A549 (cell line): Measurements from ENCODE around the gene UGT1A3. TPM values are rescaled to one million over a fixed set of nuclear protein-coding genes. Genes with fewer than 3 reads are reported as not detected.

Experiments used
- ATAC-seq, 2 experiments: fragments of 200-7000 bp in 1 of 2; fragments of >200 bp in 1 of 2; cut with Nextera tagmentation in 1 of 2; cut with Tn5 transposase in 1 of 2; 3 replicates each; pipeline versions ENCODE4 v1.8.0 to v1.9.1; 2018 to 2020; ENCODE audit warnings: mild to moderate bottlenecking in 1 of 2, moderate library complexity in 1 of 2
- CTCF ChIA-PET: fragments of 300-600 bp; sonication (Branson Sonifier 250); formaldehyde crosslinking; extraction: SDS; loops from one replicate; lab custom pipeline; 2021; ENCODE audit warnings: antibody characterized with exemption, inconsistent platforms; lab: Yijun Ruan, JAX
- POLR2A ChIA-PET: fragments of 350-600 bp; formaldehyde crosslinking; extraction: SDS; loops from one replicate; lab custom pipeline; 2021; ENCODE audit warnings: antibody characterized with exemption, inconsistent platforms; lab: Yijun Ruan, JAX
- DNase-seq, 2 experiments: peaks; one replicate each; pipeline versions ENCODE4 v3.0.0 to v3.0.0-alpha.2; 2011 to 2016; ENCODE audit warnings: low read depth in 1 of 2, low spot score in 1 of 2
- FAIRE-seq: peaks from 2 replicates; lab custom pipeline; 2011; peaks lifted over from hg19 to GRCh38; lab: Jason Lieb, UNC
- H3K27ac ChIP-seq, 2 experiments: fragments of >200 bp; sonication (Bioruptor Twin); formaldehyde crosslinking; 3 replicates each; pipeline ENCODE4 v1.5.1; 2016 to 2017
- H3K4me1 ChIP-seq: fragments of >200 bp; sonication (Bioruptor Twin); formaldehyde crosslinking; 3 replicates; pipeline ENCODE4 v1.6.1; 2016
- H3K4me2 ChIP-seq: fragments of >200 bp; sonication (Bioruptor Twin); formaldehyde crosslinking; 3 replicates; pipeline ENCODE4 v1.6.1; 2016
- H3K4me3 ChIP-seq: fragments of >200 bp; sonication (Bioruptor Twin); formaldehyde crosslinking; 3 replicates; pipeline ENCODE4 v1.5.1; 2016
- H3K9me3 ChIP-seq: fragments of >200 bp; sonication (Bioruptor Twin); formaldehyde crosslinking; 3 replicates; pipeline ENCODE4 v1.6.1; 2016
- CHD2 ChIP-seq: fragments of 150-350 bp; IDR thresholded peaks from 2 replicates; pipeline ENCODE4 v1.6.1; 2014; ENCODE audit warnings: low read length; ENCODE audit not compliant: partially characterized antibody
- EHMT2 ChIP-seq: fragments of 200-600 bp; sonication (generic); IDR thresholded peaks from 2 replicates; pipeline ENCODE4 v1.6.1; 2016; ENCODE audit warnings: antibody characterized with exemption, low read depth, mild to moderate bottlenecking, moderate library complexity
- EP300 ChIP-seq, 2 experiments: fragments of >200 bp; sonication (Bioruptor Twin); formaldehyde crosslinking; IDR thresholded peaks; 2 replicates in 1 of 2; 3 replicates in 1 of 2; pipeline ENCODE4 v1.6.1; 2016 to 2017
- ESRRA ChIP-seq: fragments of 150-350 bp; IDR thresholded peaks from 2 replicates; pipeline ENCODE4 v1.6.1; 2014; ENCODE audit warnings: mild to moderate bottlenecking, low read length, borderline replicate concordance
- FOSB ChIP-seq: fragments of 250-450 bp; sonication (Bioruptor Pico); IDR thresholded peaks from 2 replicates; pipeline ENCODE4 v1.5.0; 2020; ENCODE audit warnings: mild to moderate bottlenecking, moderate library complexity
- HEYL ChIP-seq: fragments of 250-450 bp; sonication (Bioruptor Pico); IDR thresholded peaks from 2 replicates; pipeline ENCODE4 v1.8.0; 2021; ENCODE audit warnings: mild to moderate bottlenecking, moderate library complexity
- KDM5A ChIP-seq: fragments of 200-600 bp; sonication (generic); IDR thresholded peaks from 2 replicates; pipeline ENCODE4 v1.6.1; 2016; ENCODE audit warnings: antibody characterized with exemption, mild to moderate bottlenecking
- PHF8 ChIP-seq: fragments of 200-600 bp; sonication (generic); IDR thresholded peaks from 2 replicates; pipeline ENCODE4 v1.6.1; 2016; ENCODE audit warnings: low read depth, mild to moderate bottlenecking, antibody characterized with exemption, moderate library complexity, borderline replicate concordance
- POLR2AphosphoS2 ChIP-seq: conservative IDR thresholded peaks from 2 replicates; pipeline ENCODE4 v1.6.1; 2012; ENCODE audit warnings: low read length, improper control_type of control experiment, inconsistent platforms
- RARB ChIP-seq: fragments of 250-450 bp; sonication (Bioruptor Pico); IDR thresholded peaks from 2 replicates; pipeline ENCODE4 v1.8.0; 2021; ENCODE audit warnings: mild to moderate bottlenecking, moderate library complexity
- RNF2 ChIP-seq: fragments of 200-600 bp; sonication (generic); IDR thresholded peaks from 2 replicates; pipeline ENCODE4 v1.6.1; 2016; ENCODE audit warnings: low read depth, mild to moderate bottlenecking, antibody characterized with exemption, moderate library complexity, borderline replicate concordance
- WGBS: methylation state at CpG from one replicate; pipeline ENCODE4 v1.1.6; 2017; ENCODE audit errors: missing lambda C conversion rate; 5-methylcytosine and 5-hydroxymethylcytosine counted together
- polyA plus RNA-seq, 4 experiments: library from polyadenylated mRNA; depleted of rRNA in 3 of 4; stranded (reverse); fragments of >200 nt; fragmentation: RNase III in 1 of 4; extraction: RNeasy Plus Mini Kit Qiagen cat#74134 plus additional on column Dnase treatment in 1 of 4; gene quantifications; 2 replicates in 3 of 4; 3 replicates in 1 of 4; pipeline ENCODE4 v1.2.3, GENCODE V29; 2011 to 2017
- TF ChIP-seq, protein P1 (sequence below): fragments of 250-450 bp; sonication (Bioruptor Pico); IDR thresholded peaks from 2 replicates; pipeline ENCODE4 v1.5.0; 2020; ENCODE audit warnings: low read depth, mild to moderate bottlenecking, moderate library complexity
- TF ChIP-seq, protein P2 (sequence below): IDR thresholded peaks from 2 replicates; pipeline ENCODE4 v1.6.1; 2012
- TF ChIP-seq, protein P3 (sequence below): fragments of >200 bp; sonication (Bioruptor Twin); formaldehyde crosslinking; IDR thresholded peaks from 3 replicates; pipeline ENCODE4 v1.5.1; 2016
- TF ChIP-seq, protein P4 (sequence below): fragments of 150-350 bp; IDR thresholded peaks from 2 replicates; pipeline ENCODE4 v1.6.1; 2014; ENCODE audit warnings: low read depth, mild to moderate bottlenecking, low read length

The UGT1A3 gene
- polyA plus RNA-seq, 2 of the 4 experiments (the other 2 are of a cell fraction) = 0.23 to 0.39 TPM

DNA sequence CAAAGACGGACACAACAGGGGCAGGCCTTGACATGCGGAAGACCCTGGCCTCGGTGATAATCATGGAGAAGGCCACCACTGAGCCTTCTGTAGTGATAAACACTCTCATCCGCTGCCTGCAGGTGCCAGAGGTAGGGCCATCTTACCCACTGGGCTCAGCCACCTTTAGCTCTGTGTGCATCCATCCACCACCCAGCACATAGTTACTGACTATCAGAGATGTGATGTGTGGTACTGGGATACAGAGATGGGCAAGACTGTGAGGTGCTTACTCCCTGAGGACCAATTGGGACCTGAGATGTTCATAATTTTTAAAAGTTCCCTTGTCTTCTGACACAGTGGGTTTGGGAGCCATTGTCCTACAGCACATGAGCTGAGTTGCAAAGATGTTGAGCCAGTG is 50.9 kb downstream of the UGT1A3 start:
- no peak for FAIRE-seq
- POLR2A ChIA-PET = no interaction called here

DNA sequence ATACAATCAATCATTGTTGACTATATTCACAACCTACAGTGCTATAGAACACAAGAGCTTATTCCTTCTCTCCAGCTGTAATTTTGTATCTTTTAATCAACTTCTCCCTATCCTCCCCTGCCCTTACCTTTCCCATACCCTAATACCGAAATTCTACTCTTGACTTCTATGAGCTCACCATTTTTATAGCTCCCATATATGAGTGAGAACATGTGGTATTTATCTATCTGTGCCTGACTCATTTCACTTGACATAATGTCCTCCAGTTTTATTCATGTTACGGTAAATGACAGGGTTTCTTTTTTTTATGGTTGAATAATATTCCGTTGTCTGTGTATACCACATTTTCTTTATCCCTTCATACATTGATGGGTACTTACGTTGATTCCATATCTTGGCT is 51.9 kb downstream of the UGT1A3 start:
- ChIA-PET CTCF (interaction anchor here (1.2 kb wide), 1 partner anchor 9 kb away, joined by 3 read pairs; no protein-coding TSS in a partner anchor), POLR2A (no interaction called here)
- Histone ChIP-seq H3K4me1 (no peaks in the 10 kb centered on the region), H3K9me3 (peaks cover 23% of the 10 kb centered on the region), H3K4me2 (no peak overlapping the region), H3K4me3 (no peak overlapping the region), H3K27ac (no peak overlapping the region)
- 92% methylated on average over 4 of the region's 4 CpGs for WGBS
- FAIRE-seq (no peak), ATAC-seq (no peak), DNase-seq (no peak)
- TF ChIP-seq EHMT2 = no peak
- TF ChIP-seq, protein P1, sequence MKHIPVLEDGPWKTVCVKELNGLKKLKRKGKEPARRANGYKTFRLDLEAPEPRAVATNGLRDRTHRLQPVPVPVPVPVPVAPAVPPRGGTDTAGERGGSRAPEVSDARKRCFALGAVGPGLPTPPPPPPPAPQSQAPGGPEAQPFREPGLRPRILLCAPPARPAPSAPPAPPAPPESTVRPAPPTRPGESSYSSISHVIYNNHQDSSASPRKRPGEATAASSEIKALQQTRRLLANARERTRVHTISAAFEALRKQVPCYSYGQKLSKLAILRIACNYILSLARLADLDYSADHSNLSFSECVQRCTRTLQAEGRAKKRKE (CRISPR knock-in tag) = no peak
- no peak for TF ChIP-seq POLR2AphosphoS2

More for the DNA sequence above, 50.9 kb downstream of the UGT1A3 start:
- Histone ChIP-seq H3K9me3 (peaks cover 28% of the 10 kb centered on the region), H3K4me1 (no peaks in the 10 kb centered on the region), H3K4me2 (no peak overlapping the region), H3K4me3 (no peak overlapping the region), H3K27ac (no peak overlapping the region)
- TF ChIP-seq HEYL (CRISPR knock-in tag) (no peak), ESRRA (no peak), PHF8 (no peak), RARB (CRISPR knock-in tag) (no peak), KDM5A (no peak), CHD2 (no peak), FOSB (no peak)
- TF ChIP-seq, protein P2, sequence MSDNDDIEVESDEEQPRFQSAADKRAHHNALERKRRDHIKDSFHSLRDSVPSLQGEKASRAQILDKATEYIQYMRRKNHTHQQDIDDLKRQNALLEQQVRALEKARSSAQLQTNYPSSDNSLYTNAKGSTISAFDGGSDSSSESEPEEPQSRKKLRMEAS = no peak
- TF ChIP-seq, protein P3, sequence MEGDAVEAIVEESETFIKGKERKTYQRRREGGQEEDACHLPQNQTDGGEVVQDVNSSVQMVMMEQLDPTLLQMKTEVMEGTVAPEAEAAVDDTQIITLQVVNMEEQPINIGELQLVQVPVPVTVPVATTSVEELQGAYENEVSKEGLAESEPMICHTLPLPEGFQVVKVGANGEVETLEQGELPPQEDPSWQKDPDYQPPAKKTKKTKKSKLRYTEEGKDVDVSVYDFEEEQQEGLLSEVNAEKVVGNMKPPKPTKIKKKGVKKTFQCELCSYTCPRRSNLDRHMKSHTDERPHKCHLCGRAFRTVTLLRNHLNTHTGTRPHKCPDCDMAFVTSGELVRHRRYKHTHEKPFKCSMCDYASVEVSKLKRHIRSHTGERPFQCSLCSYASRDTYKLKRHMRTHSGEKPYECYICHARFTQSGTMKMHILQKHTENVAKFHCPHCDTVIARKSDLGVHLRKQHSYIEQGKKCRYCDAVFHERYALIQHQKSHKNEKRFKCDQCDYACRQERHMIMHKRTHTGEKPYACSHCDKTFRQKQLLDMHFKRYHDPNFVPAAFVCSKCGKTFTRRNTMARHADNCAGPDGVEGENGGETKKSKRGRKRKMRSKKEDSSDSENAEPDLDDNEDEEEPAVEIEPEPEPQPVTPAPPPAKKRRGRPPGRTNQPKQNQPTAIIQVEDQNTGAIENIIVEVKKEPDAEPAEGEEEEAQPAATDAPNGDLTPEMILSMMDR = no peak
- TF ChIP-seq, protein P4, sequence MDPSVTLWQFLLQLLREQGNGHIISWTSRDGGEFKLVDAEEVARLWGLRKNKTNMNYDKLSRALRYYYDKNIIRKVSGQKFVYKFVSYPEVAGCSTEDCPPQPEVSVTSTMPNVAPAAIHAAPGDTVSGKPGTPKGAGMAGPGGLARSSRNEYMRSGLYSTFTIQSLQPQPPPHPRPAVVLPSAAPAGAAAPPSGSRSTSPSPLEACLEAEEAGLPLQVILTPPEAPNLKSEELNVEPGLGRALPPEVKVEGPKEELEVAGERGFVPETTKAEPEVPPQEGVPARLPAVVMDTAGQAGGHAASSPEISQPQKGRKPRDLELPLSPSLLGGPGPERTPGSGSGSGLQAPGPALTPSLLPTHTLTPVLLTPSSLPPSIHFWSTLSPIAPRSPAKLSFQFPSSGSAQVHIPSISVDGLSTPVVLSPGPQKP = no peak
- WGBS = 86% methylated on average over 3 of the region's 4 CpGs
- CTCF ChIA-PET = interaction anchor here (0.5 to 1.2 kb wide), 3 partner anchors 10 to 26 kb away, joined by 3 read pairs; no protein-coding TSS in a partner anchor
- ATAC-seq (no peak), DNase-seq (no peak)

DNA sequence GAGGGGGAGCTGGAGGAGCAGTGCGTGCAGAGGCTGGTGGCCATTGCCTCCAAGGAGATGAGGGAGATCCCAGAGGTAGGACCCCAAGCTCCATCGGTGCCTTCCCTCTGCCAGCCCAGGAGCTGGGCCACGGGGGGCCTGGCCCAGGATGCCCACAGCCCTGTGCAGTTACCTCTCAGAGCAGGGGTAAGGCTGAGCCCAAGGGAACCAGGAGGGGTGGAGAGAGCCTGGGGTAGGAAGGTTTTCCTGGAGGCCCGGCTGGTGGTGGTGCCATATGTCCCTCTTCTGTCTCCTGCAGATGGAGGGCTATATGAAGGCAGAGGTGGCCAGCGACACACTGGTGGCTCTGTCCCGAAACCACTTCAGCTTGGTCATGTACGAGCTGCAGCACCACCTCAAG is 60.7 kb downstream of the UGT1A3 start:
- no peak for ATAC-seq
- FAIRE-seq = no peak
- 89% methylated on average over 7 of the region's 7 CpGs for WGBS

More for the DNA sequence above, 60.7 kb downstream of the UGT1A3 start:
- Histone ChIP-seq H3K9me3 (0 out of 3 replicates have a peak, but pooled peaks cover 4% of the 10 kb centered on the region), H3K4me2 (no peak overlapping the region), H3K27ac (peak overlapping the region in 1 of 2 experiments; percentile 39; a peak in 1 of 6 replicates), H3K4me1 (no peaks in the 10 kb centered on the region), H3K4me3 (no peak overlapping the region)
- TF ChIP-seq EP300 (IDR thresholded peaks at IDR 0.05) (no peak), RNF2 (no peak)
- POLR2A ChIA-PET = no interaction called here
- no peak for DNase-seq
- CTCF ChIA-PET = interaction anchor here (0.6 kb wide), 1 partner anchor 9 kb away, joined by 3 read pairs; no protein-coding TSS in a partner anchor
